ENCODE measurements around the gene RHBDF2. TPM values are rescaled to one million over a fixed set of nuclear protein-coding genes. Genes with fewer than 3 reads are reported as not detected.

The RHBDF2 gene
- total and polyA plus RNA-seq, 3 donors from 2014 or later: 9.7 to 30.2 (median 26.3) TPM

- DNase-seq: peak; percentile 78
- Histone ChIP-seq H3K27ac (no peak overlapping the region), H3K9me3 (no peaks in the 10 kb centered on the region), H3K4me3 (no peak overlapping the region), H3K27me3 (no peaks in the 10 kb centered on the region), H3K4me1 (no peaks in the 10 kb centered on the region), H3K36me3 (ENCODE audit: low read depth, missing control alignments) (no peaks in the 10 kb centered on the region)
- 52 to 66% methylated on average over 5 to 9 of the region's 9 CpGs for WGBS, 2 donors
- peak in 2 of 3 experiments; percentile 24 to 34 for TF ChIP-seq CTCF (IDR thresholded peaks at IDR 0.05)
- TF ChIP-seq POLR2A (IDR thresholded peaks at IDR 0.05): no peak
- intact Hi-C loops (cut with DNase I; ENCODE audit: low total_unique reads): no loop called here
Observed at GRCh38 chr17:76458580-76459490, 42.4 kb downstream of the RHBDF2 start.

- Histone ChIP-seq H3K4me3 (peak overlapping the region; percentile 80 to 96), H3K4me1 (no peaks in the 10 kb centered on the region), H3K27ac (no peak overlapping the region), H3K27me3 (no peaks in the 10 kb centered on the region), H3K36me3 (ENCODE audit: low read depth, missing control alignments) (no peaks in the 10 kb centered on the region), H3K9me3 (no peaks in the 10 kb centered on the region)
- intact Hi-C loops (cut with DNase I; ENCODE audit: low total_unique reads): no loop called here
- TF ChIP-seq CTCF (IDR thresholded peaks at IDR 0.05) (no peak), POLR2A (IDR thresholded peaks at IDR 0.05) (no peak)
- 17 to 18% methylated on average over 6 of the region's 6 CpGs for WGBS, 2 donors
- no peak for DNase-seq
Observed at GRCh38 chr17:76453431-76453743, 47.8 kb downstream of the RHBDF2 start.

GRCh38 chr17:76452660-76453430 is 48.4 kb downstream of the RHBDF2 start, which contains the start of gene UBE2O:
TSS of gene UBE2O (minus strand) at chr17:76453152. CDS start at chr17:76453141, 11 bp downstream.
- H3K9me3 ChIP-seq: no peaks in the 10 kb centered on the region
- H3K27ac ChIP-seq: peak within 1 kb of the TSS; percentile 55 to 82
- H3K4me3 ChIP-seq: peak within 1 kb of the TSS; percentile 80 to 96
- no peak for TF ChIP-seq POLR2A (IDR thresholded peaks at IDR 0.05)
- TF ChIP-seq CTCF (IDR thresholded peaks at IDR 0.05): peak; percentile 27 to 39 (median 38)
- H3K36me3 ChIP-seq (ENCODE audit: low read depth, missing control alignments): no peaks in the 10 kb centered on the region
- no peaks in the 10 kb centered on the region for H3K27me3 ChIP-seq
- H3K4me1 ChIP-seq: no peaks in the 10 kb centered on the region
- whole genome bisulfite sequencing, 2 donors: 0 to 1% methylated on average over 33 to 59 of the region's 101 CpGs
- intact Hi-C loops (cut with DNase I; ENCODE audit: low total_unique reads): no loop called here
- DNase-seq: peak; percentile 91

- Histone ChIP-seq H3K27me3 (no peaks in the 10 kb centered on the region), H3K27ac (peak overlapping the region in 1 of 2 donors; percentile 82), H3K9me3 (no peaks in the 10 kb centered on the region), H3K4me1 (no peaks in the 10 kb centered on the region), H3K36me3 (ENCODE audit: low read depth, missing control alignments) (no peaks in the 10 kb centered on the region), H3K4me3 (peak overlapping the region; percentile 80 to 96)
- intact Hi-C loops (cut with DNase I; ENCODE audit: low total_unique reads): no loop called here
- DNase-seq: no peak
- 0 to 1% methylated on average over 18 to 25 of the region's 29 CpGs for WGBS, 2 donors
- TF ChIP-seq CTCF (IDR thresholded peaks at IDR 0.05) (no peak), POLR2A (IDR thresholded peaks at IDR 0.05) (no peak)
Observed at GRCh38 chr17:76452127-76452659, 49.0 kb downstream of the RHBDF2 start.

All from testis (tissue), 3 donors.